Prostate gland (tissue), 2 donors: Measurements from ENCODE around the gene MAB21L3. TPM values are rescaled to one million over a fixed set of nuclear protein-coding genes. Genes with fewer than 3 reads are reported as not detected.
A peak's percentile ranks its signal among the peaks of the same experiment; 100 is the strongest.

ENCODE experiments used
- DNase-seq: peaks from one replicate; pipeline ENCODE4 v3.0.0-alpha.2; 2019; ENCODE audit warnings: low spot score
- H3K27ac ChIP-seq, 2 donors: fragments of 200-600 bp; sonication (generic); 2 replicates each; pipeline ENCODE4 v1.5.1; 2017 to 2019
- H3K27me3 ChIP-seq: fragments of 200-600 bp; sonication (generic); replicated peaks from 2 replicates; pipeline ENCODE4 v1.5.1; 2019; ENCODE audit not compliant: insufficient read depth
- H3K36me3 ChIP-seq, 2 donors: fragments of 200-600 bp; sonication (generic); 1 replicate in 1 of 2; 2 replicates in 1 of 2; pipeline versions ENCODE4 v1.5.1 to v1.8.1; 2017 to 2019
- H3K4me1 ChIP-seq: fragments of 200-600 bp; sonication (generic); replicated peaks from 2 replicates; pipeline ENCODE4 v1.5.1; 2019
- H3K4me3 ChIP-seq, 2 donors: fragments of 200-600 bp; sonication (generic); 2 replicates each; pipeline ENCODE4 v1.5.1; 2017 to 2019
- H3K9me3 ChIP-seq: fragments of 200-600 bp; sonication (generic); 2 replicates; pipeline ENCODE4 v1.5.1; 2017
- POLR2A ChIP-seq: fragments of 450-650 bp; IDR thresholded peaks from one replicate; pipeline ENCODE4 v1.6.1; 2016; ENCODE audit warnings: antibody characterized with exemption, mild to moderate bottlenecking
- POLR2AphosphoS5 ChIP-seq: sonication (generic); formaldehyde crosslinking; IDR thresholded peaks from one replicate; pipeline ENCODE4 v1.6.1; 2017; ENCODE audit warnings: antibody characterized with exemption
- WGBS: methylation state at CpG from one replicate; pipeline ENCODE4 v1.1.5; 2018; 5-methylcytosine and 5-hydroxymethylcytosine counted together
- intact Hi-C: fragments of 100-400 bp; cut with DNase I; formaldehyde crosslinking; loops from one replicate; pipeline ENCODE4 v1.14.2; 2022
- total RNA-seq, 2 donors: library from RNA; depleted of rRNA; stranded (reverse); fragments of >200 nt; gene quantifications; one replicate each; pipeline ENCODE4 v1.1.0, GENCODE V29; 2016
- TF ChIP-seq, protein P1 (sequence below), 4 experiments: fragments of 200-600 bp in 2 of 4; fragments of 450-650 bp in 2 of 4; sonication (generic) in 2 of 4; IDR thresholded peaks; 1 replicate in 3 of 4; 2 replicates in 1 of 4; pipeline ENCODE4 v1.5.1; 2016 to 2019; ENCODE audit warnings: antibody characterized with exemption in 4 of 4, mild to moderate bottlenecking in 2 of 4, moderate library complexity in 2 of 4

The MAB21L3 gene
- total RNA-seq, 2 donors from 2014 or later, result 4.4 to 4.7 TPM

GRCh38 chr1:116159611-116160010 is 48.4 kb downstream of the MAB21L3 start:
- Histone ChIP-seq H3K36me3 (no peaks in the 10 kb centered on the region), H3K4me1 (no peaks in the 10 kb centered on the region), H3K4me3 (no peak overlapping the region), H3K9me3 (no peaks in the 10 kb centered on the region), H3K27me3 (no peaks in the 10 kb centered on the region), H3K27ac (no peak overlapping the region)
- TF ChIP-seq, protein P1, sequence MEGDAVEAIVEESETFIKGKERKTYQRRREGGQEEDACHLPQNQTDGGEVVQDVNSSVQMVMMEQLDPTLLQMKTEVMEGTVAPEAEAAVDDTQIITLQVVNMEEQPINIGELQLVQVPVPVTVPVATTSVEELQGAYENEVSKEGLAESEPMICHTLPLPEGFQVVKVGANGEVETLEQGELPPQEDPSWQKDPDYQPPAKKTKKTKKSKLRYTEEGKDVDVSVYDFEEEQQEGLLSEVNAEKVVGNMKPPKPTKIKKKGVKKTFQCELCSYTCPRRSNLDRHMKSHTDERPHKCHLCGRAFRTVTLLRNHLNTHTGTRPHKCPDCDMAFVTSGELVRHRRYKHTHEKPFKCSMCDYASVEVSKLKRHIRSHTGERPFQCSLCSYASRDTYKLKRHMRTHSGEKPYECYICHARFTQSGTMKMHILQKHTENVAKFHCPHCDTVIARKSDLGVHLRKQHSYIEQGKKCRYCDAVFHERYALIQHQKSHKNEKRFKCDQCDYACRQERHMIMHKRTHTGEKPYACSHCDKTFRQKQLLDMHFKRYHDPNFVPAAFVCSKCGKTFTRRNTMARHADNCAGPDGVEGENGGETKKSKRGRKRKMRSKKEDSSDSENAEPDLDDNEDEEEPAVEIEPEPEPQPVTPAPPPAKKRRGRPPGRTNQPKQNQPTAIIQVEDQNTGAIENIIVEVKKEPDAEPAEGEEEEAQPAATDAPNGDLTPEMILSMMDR (IDR thresholded peaks at IDR 0.05), result no peak
- no peak for TF ChIP-seq POLR2A
- TF ChIP-seq POLR2AphosphoS5, result no peak
- WGBS, result 82% methylated on average over 1 of the region's 1 CpG
- intact Hi-C loops, result no loop called here
- DNase-seq, result no peak

DNA sequence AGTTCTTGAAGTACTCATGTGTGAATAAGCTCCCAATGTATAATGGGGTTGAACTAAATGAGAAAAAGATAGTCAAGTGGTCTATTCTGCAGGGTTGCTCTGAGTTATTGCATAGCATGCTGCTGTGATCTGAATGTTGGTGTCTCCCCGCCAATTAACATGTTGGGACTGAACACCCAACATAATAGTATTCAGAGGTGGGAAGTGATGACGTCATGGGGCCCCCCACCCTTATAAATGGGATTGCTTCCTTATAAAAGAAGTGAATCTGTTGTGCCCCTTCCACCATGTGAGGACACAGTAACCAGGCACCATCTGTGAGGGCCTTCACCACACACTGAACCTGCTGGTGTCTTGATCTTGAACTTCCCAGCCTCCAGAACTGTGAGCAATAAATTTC is 50.2 kb downstream of the MAB21L3 start:
- H3K27me3 ChIP-seq, result no peaks in the 10 kb centered on the region
- TF ChIP-seq, protein P1 (IDR thresholded peaks at IDR 0.05), result no peak
- no peak for TF ChIP-seq POLR2AphosphoS5
- no peak for TF ChIP-seq POLR2A
- no peaks in the 10 kb centered on the region for H3K4me1 ChIP-seq
- 69% methylated on average over 2 of the region's 2 CpGs for WGBS
- no peaks in the 10 kb centered on the region for H3K9me3 ChIP-seq
- no peak overlapping the region for H3K27ac ChIP-seq
- H3K36me3 ChIP-seq, result no peaks in the 10 kb centered on the region
- no peak overlapping the region for H3K4me3 ChIP-seq
- intact Hi-C loops, result no loop called here
- DNase-seq, result no peak

GRCh38 chr1:116161877-116162390 is 50.7 kb downstream of the MAB21L3 start:
- intact Hi-C loops, result no loop called here
- Histone ChIP-seq H3K36me3 (no peaks in the 10 kb centered on the region), H3K27ac (no peak overlapping the region), H3K9me3 (no peaks in the 10 kb centered on the region), H3K4me3 (no peak overlapping the region), H3K4me1 (no peaks in the 10 kb centered on the region), H3K27me3 (no peaks in the 10 kb centered on the region)
- no peak for DNase-seq
- TF ChIP-seq POLR2A, result no peak
- TF ChIP-seq, protein P1 (IDR thresholded peaks at IDR 0.05), result no peak
- TF ChIP-seq POLR2AphosphoS5, result no peak

GRCh38 chr1:116163533-116163932 is 52.3 kb downstream of the MAB21L3 start:
- no peak overlapping the region for H3K4me3 ChIP-seq
- intact Hi-C loops, result no loop called here
- no peak for DNase-seq

DNA sequence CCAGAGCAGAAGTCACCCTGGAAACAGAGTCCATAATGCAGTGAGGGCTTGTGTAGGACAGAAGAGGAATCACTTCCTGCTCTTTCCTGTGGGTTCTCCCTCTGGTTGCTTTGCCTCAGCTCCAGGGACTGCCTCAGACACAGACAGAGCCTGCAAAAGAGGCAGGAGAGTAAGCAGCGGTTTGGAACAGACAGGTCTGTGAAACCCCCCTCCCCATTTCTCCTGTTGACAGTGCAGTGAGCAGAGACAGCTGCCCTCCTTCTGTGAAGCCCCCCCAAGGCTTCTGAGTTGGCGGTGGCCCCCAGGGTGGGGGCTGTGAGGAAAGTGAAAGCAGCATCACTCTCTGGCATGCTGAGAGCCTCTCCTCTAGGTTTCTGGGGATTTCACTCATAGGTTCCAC is 53.0 kb downstream of the MAB21L3 start:
- no peaks in the 10 kb centered on the region for H3K36me3 ChIP-seq
- no peak for DNase-seq
- no peaks in the 10 kb centered on the region for H3K4me1 ChIP-seq
- H3K27me3 ChIP-seq, result no peaks in the 10 kb centered on the region
- intact Hi-C loops, result no loop called here
- H3K9me3 ChIP-seq, result no peaks in the 10 kb centered on the region
- 29% methylated on average over 2 of the region's 2 CpGs for WGBS
- H3K4me3 ChIP-seq, result no peak overlapping the region
- TF ChIP-seq, protein P1 (IDR thresholded peaks at IDR 0.05), result no peak
- TF ChIP-seq POLR2A, result no peak
- no peak for TF ChIP-seq POLR2AphosphoS5
- peak overlapping the region in 1 of 2 donors; percentile 11 for H3K27ac ChIP-seq

More at GRCh38 chr1:116163533-116163932, 52.3 kb downstream of the MAB21L3 start:
- Histone ChIP-seq H3K4me1 (no peaks in the 10 kb centered on the region), H3K27ac (no peak overlapping the region), H3K27me3 (no peaks in the 10 kb centered on the region), H3K36me3 (no peaks in the 10 kb centered on the region), H3K9me3 (no peaks in the 10 kb centered on the region)
- TF ChIP-seq POLR2AphosphoS5 (no peak), POLR2A (no peak)
- TF ChIP-seq, protein P1 (IDR thresholded peaks at IDR 0.05), result no peak
